Inferior parietal cortex (tissue), 1 donor: ENCODE measurements around the gene MAP2K5.

Experiments
- DNase-seq: peaks from one replicate; pipeline ENCODE4 v3.0.0-alpha.2; 2016; ENCODE audit errors: extremely low spot score

Gene MAP2K5

DNA sequence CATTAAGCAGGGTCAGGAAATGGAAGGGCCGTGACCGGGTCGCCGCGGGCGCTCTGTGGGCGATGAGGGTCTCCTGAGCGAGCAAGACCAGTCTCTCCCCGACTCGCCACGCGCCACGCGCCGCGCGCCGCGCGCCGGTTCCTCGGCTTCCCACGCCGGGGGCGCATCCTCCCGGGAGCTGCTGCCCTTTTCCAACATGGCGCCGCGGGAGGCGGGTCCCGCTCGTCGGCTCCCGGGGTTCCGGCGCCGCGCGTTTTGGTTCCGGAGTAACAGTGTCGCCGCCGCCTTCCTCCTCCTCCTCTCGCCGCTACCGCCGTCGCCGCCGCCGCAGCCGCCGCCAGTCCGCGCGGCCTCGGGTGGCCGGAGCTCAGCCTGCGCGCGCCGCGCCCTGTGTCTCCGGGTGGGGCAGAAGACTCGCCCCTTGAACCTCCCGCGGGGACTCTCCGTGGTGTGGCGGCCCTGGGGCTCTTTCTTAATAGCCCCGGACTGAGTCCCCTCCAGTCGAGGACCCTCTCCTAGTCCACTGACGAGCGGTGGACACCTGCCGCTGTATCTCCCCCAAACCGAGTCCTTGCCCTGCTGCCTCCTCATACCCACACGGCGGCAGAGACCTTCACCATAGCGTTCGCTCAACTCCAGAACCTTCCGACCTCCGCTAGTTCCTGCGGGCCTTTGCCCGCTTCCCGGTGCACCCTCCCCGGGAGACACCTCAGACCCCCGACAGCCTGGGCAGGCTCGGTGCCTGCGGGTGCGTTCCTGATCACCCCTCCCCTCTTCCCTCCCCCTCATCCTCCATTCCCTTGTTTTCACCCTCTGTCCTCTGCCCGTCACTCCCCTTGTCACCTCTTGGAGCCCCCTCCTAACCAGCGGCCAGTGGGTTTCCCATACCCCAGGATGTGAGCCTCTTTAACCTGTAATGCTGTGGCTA lies at the start of gene MAP2K5:
TSS of gene MAP2K5 (plus strand) at position 284 of the 928 bp plus-strand sequence. CDS start at position 917, 633 bp downstream.
- peak; percentile 88 for DNase-seq

DNA sequence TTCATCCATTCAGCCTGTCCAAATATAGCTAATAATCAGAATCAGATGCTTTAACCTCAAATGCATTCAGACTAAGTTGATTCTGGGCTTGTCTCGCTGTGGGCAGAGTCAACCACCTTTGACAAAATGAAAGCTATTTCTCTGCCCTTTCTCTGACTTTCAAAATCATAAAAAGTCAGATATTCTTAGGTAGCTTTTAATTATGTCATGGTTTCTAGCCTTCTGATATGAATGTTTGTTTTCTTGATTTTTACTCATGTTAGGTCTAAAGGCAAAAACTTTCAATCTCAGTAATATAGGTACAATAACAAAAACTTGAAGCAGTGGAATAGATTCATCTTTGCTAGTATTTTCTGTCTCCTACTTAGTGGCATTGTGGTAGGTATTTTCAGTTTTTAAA lies 46.9 kb upstream of the MAP2K5 start:
- no peak for DNase-seq

DNA sequence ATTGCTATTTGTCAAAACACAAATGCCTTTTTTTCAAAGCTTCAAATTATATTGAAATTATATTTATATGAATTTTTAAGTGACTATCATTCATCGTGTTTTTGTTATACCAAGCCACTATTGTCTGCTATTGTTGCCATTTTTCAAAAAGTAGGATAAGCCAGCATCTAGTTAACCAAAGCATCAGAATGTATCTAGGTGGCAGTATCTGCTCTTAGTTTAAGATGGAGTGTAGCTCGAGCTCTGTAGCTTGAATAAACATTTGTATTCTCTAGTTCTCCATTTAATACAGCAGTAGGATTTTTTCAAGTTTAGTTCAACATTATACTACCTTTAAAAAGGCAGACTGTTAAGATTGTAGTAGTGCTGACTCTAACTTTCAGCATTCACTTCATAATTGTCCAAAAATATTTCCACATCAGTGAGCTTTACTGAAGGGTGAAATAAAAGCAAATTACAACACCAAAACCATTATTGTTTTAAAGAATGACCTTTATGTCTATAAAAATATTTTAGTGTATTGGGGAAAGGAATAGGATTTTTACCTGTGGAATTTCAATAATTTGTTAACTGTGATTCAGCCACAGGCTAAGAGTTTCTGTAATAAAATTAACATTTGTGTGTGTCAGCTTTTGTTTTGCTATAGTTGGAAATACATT lies 41.2 kb upstream of the MAP2K5 start:
- DNase-seq, result peak; percentile 53

DNA sequence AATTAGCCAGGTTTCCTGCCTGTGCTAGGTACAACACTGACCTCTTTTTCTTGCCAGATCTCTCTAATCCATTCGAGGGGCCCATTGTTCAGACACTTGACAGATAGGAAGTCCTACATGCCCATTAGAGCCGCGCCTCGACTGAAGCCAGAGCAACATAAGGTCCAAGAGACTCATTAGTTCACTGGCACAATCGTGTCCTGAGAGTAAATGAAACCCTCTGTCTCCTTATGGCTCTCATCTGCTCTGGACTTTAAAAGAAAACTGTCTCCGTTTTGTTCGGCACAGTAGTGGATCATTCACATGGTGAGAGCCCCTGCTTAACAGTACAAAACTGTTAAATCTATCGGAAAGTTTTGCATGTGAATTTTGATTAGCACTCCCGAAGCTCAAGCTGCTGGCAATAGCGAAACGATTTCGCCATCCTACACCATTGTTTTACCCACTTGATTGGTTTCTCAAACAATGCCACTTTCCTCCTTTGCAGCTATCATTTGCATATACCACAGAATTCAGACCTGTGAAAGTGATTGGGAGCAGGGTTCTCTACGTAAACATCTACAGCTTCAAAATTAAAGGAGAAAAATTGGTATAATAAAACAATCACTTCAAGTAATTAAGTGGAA lies 40.6 kb upstream of the MAP2K5 start:
- DNase-seq, result no peak

DNA sequence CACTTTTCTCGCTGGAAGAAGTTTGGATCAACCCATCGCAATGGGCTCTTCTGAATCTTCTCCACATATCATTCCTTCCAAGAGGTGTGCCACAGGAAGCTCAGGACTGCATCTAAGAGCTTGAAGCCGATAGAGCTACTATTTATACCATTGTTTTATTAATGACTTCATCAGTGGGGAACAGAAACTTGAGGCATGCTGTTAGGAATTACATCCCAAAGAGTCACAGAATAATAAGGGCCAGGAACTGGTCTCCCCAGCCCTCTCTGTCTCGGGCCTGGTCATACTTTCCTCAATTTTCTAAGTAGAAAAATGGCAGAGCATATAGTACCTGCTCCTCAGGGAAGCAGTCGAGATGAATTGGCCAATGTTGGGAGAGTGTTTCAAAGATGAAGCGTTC lies 38.4 kb upstream of the MAP2K5 start:
- DNase-seq, result no peak

DNA sequence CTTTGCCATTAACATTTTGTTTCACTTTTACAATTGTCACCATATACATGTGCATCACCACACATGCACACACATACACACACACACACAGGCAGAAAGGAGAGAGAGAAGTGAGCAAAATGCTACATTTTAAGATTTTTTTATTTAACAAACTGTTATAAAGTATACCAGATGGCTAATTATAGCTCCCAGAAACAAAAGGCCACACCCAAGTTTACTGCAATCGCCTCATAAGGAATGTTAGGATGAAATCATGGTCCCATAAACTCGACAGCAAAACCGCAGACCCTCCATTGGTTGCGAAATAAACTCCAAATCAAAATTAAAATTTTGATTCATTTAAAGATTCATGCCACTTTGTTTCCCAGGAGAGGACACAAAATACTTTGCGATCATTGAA lies 37.7 kb upstream of the MAP2K5 start:
- DNase-seq, result no peak

DNA sequence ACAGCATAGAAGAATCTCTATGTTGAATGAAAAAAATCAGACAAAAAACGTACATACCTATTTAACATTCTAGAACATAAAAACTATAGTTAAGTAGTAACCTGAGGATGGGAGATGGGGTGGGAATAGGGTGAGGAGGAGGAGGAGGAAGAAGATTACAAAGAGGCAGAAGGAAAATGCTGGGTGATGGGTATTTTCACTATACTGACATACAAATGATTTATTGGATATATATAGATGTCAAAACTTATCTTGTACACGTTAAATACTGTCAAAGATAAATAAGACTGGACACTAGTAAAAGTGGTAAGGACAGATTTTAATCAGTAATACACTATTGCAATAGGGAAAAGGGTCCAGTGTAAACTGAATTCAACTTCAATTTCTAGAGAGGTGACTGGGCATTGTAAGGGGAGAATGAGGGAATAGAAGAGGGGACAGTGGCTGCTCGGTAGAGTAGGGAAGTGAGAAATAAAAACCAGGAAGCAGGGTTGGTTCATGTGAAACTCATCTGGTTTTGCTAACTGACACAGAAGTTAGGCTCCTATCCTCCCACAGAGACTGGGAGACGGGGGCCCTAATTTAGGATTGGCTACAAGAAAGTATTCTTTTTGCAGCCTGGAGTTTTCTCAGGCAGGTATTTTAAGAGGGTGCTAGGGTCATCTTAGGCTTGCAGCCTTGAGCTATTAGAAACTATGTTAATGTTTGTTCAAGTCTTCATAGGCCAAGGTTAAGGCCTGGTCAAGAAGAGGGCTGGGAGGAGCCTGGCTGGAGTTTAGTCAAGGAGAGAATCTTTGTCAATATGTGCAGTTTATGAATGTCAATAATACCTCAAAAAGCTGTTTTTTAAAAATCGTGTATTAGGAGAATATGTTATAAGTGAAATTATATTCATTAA lies 36.6 kb upstream of the MAP2K5 start:
- DNase-seq, result no peak

DNA sequence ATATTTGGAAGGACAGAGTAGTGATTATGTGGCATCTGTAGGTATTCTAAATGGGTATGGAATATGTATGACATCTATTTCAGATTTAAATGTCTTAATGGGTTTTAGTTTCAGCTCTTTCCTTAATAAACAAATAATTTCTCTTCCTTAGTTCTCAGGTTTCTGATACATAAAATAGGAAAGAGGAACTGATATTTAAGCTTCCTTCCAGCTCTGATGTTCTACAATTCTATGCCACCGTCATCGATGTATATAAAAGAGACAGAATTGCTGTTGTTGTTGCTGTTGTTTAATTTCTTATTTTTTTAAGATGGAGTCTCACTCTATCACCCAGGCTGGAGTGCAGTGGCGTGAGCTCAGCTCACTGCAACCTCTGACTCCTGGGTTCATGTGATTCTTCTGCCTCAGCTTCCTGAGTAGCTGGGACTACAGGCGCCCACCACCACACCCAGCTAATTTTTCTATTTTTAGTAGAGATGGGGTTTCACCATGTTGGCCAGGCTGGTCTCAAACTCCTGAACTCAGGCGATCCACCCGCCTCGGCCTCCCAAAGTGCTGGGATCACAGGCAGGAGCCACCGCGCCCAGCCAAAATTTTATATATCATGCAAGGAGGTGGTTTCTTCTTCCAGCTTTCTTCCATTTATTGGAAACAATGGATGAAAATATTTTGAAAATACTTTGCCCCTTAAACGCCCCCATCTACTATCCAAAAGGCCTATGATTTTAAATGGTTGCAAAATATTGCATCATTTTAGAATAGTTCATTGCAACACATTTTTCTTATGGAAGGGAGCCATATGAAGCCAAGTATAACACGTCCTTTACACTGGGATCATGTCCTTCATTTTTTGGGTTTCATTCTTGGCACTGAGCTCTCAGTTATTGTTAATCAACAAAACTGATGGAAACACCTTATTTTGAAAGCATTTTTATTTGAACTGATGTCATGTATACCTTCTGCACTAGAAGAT lies 35.4 kb upstream of the MAP2K5 start:
- no peak for DNase-seq

DNA sequence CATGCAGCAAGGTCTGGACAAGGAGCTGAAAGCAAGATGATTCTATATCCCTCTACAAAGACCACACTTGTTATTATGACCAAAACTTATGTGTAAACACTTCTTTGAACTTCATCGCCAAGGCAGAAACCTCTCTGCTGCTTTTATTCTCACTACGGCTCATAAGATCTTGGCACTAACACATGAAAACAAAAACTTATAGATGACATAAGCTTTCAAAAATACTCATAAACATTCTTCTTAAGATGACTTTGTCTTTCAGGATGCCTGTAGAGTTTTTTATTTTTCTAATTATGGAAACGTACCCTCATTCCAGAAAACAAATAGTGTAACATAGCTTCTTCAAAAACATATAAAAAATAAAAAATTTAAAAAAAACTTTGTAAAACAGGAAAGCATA lies 34.1 kb upstream of the MAP2K5 start:
- DNase-seq, result no peak

DNA sequence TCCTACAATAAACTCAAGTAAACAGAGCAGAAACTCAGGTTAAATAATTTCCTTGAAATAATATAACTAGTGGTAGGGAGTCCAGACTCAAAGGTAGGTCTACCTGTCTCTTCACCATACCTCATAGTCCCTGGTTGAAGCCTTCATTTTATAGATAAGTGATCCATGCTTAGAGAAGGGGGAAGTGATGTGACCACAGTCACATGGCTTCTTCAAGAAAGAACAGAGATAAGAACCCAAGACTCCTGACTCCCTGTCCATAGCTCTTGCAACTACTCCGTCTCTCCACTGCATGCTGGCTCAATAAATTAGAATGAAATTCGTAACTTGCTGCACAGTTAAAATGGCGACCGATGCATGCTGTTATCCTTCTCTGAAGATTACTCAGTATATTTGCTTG lies 32.6 kb upstream of the MAP2K5 start:
- DNase-seq, result no peak

DNA sequence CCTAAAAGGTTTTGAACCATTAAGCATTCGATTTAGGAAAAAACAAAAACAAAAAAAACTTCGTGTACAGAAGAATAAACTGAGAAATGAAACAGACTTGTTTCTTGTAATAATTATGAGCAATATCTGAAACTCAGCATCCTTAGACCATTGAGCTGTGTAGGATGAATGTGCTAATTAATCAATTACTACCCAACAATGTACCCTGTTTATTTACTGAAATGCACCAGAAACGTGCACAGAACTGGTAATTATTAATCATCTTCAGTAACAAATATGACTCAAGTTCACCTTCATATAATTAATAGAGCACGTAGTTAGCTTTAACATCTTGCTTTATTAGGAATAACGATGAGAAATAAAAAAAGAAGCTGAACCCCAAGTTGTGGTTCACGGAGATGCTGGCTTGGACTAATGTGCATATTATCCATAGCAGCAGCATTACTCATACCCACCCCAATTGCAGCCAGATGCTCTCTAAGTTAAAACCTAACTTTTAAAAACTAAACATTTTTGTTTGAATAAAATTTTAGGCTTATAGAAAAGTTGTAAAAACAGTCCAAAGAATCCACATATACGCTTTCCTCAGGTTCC lies 31.8 kb upstream of the MAP2K5 start:
- no peak for DNase-seq

DNA sequence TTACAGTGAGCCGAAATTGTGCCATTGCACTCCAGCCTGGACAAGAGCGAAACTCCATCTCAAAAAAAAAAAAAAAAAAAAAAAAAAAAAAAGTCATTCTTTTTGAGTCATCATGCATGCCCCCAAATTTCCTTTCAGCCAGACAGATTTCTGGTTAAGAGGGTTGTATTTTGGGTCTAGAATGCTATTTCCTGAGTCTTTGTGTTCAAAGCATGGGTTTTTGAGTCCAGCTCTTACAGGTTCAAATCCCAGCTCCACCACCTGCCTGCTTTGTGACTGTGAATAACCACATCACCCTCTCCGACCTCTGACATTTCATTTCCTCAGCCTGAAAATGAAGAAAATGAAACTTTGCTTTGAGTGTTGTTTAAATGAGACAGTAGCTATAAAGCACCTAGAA lies 30.9 kb upstream of the MAP2K5 start:
- no peak for DNase-seq

DNA sequence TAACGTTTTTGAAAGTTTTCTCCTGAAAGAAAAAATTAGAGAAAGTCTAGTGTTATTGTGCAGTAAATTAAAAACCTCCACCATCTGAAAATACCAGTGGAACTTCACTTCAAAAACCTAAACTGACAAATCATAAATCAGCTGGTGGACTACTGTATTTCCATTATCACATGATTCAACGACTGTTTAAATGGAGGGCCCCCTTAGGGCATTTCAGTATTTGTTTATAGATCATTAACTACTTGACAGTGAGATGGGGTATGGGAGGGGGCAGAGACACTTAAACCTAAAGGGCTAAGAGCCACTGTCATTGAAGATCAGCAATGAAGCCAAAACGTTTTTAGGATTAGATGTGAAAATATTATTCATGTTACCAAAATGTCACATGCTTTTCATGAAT lies 30.4 kb upstream of the MAP2K5 start:
- DNase-seq, result no peak

DNA sequence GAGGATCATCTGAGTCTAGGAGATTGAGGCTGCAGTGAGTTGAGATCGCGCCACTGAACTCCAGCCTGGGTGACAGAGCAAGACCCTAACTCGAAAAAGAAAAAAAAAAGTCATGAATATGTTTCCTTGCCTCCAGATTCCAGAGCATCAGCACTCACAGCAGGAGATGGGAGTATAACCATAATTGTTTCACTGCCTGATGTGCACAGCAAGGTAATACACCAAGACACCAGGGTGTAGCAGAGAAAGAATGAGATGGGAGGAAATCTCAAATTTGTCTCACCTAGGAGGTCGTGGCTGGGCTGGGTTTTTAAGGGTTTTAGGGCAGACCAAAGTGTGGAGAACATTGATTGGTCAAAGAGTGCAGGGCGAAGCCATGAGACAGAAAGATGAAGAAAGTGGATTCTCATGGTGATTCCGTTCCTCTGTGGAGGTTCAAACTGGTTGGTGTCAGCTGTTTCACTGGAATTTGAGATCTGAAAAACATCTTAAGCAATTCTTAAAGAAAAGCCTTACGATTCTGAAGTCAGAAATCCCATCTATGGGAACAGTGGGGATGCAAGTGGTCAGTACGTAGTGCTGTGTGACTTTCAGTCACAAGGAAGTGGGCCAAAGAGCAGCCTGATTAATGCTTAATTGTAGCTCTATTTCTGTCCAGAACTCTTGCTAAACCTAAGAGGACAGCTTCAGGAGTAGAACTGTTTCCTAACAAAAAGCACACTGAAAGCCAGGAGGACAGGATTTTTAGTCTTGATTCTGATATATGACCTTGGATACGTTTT lies 29.4 kb upstream of the MAP2K5 start:
- no peak for DNase-seq

DNA sequence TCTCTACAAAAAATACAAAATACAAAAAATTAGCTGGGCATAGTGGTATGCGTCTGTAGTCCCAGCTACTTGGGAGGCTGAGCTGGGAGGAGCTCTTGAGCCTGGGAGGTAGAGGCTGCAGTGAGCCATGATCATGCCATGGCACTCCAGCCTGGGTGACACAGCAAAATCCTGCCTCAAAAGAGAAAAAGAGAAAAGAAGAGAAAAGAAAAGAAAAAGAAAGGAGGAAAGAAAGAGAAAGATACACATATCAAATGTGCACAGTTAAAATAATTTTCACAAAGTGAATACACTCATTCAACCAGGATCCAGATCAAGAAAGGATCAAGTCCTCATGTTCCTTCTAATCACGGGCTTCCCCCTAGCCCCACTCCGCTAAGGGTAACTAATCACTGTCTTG lies 27.4 kb upstream of the MAP2K5 start:
- no peak for DNase-seq

DNA sequence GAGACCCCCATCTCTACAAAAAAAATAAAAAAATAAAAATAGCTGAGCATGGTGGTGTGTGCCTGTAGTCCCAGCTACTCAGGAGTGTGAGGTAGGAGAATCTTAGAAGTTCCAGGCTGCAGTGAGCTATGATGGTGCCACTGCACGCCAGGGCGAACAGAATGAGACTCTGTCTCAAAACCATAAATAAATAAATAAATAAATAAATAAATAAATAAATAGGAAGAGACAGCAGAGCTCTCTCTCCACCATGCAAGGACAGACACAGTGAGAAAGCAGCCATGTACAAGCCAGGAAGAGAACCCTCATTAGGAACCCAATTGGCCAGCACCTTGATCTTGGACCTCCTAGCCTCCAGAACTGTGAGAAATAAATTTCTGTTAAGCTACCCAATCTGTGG lies 26.9 kb upstream of the MAP2K5 start:
- DNase-seq, result no peak

DNA sequence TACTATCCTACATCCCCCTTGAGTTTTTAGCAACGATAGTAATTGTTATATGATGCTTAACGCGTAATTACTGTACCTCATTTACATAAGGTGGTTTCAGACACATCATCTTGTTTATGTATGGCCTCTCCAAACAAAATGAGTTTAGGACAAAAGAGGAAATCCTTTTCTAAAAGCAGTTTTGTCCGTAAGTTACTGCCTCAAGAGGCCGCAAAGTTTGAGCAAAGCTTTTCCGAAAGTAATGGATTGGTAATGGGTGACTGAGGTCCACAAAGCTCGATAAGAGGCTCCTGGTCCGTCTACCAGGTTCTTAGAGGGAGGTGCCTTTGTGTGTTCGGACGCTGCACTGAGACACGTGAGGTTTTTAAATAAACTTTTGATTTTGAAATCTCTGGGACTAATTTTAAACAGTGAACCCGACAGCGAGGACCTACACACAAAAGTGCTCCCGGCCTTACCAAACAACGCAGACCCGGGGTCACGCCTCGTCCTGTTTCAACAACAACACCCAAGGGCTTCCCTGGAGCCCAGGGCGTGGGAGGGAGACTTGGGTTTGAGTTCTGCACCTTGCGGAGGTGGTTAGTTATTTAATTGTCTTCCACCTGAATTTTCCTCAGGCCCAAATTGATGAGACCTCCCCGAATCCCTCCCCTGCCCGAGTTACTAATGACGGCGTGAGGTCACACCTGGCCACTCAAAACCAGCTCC lies 22.0 kb upstream of the MAP2K5 start:
- no peak for DNase-seq

DNA sequence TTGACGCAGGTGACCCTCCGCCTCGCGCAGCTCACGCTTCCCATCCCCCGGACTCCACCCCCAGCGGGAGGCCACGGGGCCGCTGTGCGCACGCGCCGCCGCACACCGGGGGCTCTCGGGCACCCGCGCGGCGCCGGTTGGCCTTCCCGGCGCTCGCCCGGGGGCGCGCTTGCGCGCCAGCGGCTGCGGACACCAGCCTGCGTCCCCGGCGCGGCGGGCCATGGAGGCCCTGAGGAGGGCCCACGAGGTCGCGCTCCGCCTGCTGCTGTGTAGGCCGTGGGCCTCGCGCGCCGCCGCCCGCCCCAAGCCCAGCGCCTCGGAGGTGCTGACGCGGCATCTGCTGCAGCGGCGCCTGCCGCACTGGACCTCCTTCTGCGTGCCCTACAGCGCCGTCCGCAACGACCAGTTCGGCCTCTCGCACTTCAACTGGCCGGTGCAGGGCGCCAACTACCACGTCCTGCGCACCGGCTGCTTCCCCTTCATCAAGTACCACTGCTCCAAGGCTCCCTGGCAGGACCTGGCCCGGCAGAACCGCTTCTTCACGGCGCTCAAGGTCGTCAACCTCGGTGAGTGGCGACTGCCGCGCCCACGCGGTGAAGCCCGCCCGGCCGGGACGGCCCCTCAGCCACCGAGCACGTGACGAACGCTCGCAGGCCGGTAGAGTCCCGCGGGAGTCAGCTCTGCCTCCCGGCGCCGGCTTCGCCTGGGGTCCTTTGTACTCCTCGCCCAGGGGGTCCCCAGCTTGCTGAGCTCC lies 21.3 kb upstream of the MAP2K5 start, which contains the start of gene C15orf61:
TSS of gene C15orf61 (plus strand) at position 103 of the 754 bp plus-strand sequence. CDS start at position 221, 118 bp downstream.
- DNase-seq, result peak; percentile 76
